Fibroblast of lung (primary cell): ENCODE measurements around the gene TIMM50. TPM values are rescaled to one million over a fixed set of nuclear protein-coding genes. Genes with fewer than 3 reads are reported as not detected.

ENCODE experiments used
- DNase-seq, 2 donors: peaks; one replicate each; pipeline versions ENCODE4 v3.0.0 to v3.0.0-alpha.2; 2010; ENCODE audit warnings: low read depth in 2 of 2
- H2AFZ ChIP-seq: 2 replicates; pipeline ENCODE4 v1.5.1; 2012; ENCODE audit warnings: low read length, control low read depth, inconsistent platforms
- H3K27ac ChIP-seq: 2 replicates; pipeline ENCODE4 v1.5.1; 2011; ENCODE audit warnings: low read length, control low read depth; ENCODE audit not compliant: insufficient read depth
- H3K27me3 ChIP-seq: 2 replicates; pipeline ENCODE4 v1.5.1; 2011; ENCODE audit warnings: mild to moderate bottlenecking, low read length; ENCODE audit not compliant: control insufficient read depth, insufficient read depth
- H3K36me3 ChIP-seq: 2 replicates; pipeline ENCODE4 v1.5.1; 2011; ENCODE audit warnings: low read length; ENCODE audit not compliant: control insufficient read depth, insufficient read depth
- H3K4me1 ChIP-seq: 2 replicates; pipeline ENCODE4 v1.5.1; 2011; ENCODE audit warnings: low read length; ENCODE audit not compliant: control insufficient read depth, insufficient read depth; ENCODE audit errors: extremely low read depth
- H3K4me2 ChIP-seq: 2 replicates; pipeline ENCODE4 v1.5.1; 2011; ENCODE audit warnings: low read length, control low read depth; ENCODE audit not compliant: insufficient read depth; ENCODE audit errors: extremely low read depth
- H3K4me3 ChIP-seq, 4 experiments: fragments of 200-600 bp in 1 of 4; sonication (generic) in 1 of 4; replicated peaks in 1 of 4; 2 replicates each; pipeline ENCODE4 v1.5.1; 2011 to 2016; ENCODE audit warnings: low read length in 4 of 4, low read depth in 3 of 4, mild to moderate bottlenecking in 3 of 4, control low read depth in 2 of 4, inconsistent platforms in 1 of 4, mixed read lengths in 1 of 4; ENCODE audit not compliant: insufficient read depth in 1 of 4; ENCODE audit errors: control extremely low read depth in 1 of 4
- H3K79me2 ChIP-seq: 2 replicates; pipeline ENCODE4 v1.5.1; 2012; ENCODE audit warnings: mild to moderate bottlenecking, low read length, inconsistent platforms; ENCODE audit not compliant: control insufficient read depth, insufficient read depth
- H3K9ac ChIP-seq: 2 replicates; pipeline ENCODE4 v1.5.1; 2011; ENCODE audit warnings: mild to moderate bottlenecking, low read length, control low read depth; ENCODE audit not compliant: insufficient read depth
- H3K9me3 ChIP-seq: 2 replicates; pipeline ENCODE4 v1.5.1; 2012; ENCODE audit warnings: low read depth, low read length; ENCODE audit not compliant: control insufficient read depth, insufficient read depth
- H4K20me1 ChIP-seq: 2 replicates; pipeline ENCODE4 v1.5.1; 2011; ENCODE audit warnings: low read length; ENCODE audit not compliant: control insufficient read depth, insufficient read depth; ENCODE audit errors: extremely low read depth
- EZH2 ChIP-seq: IDR thresholded peaks from 2 replicates; pipeline ENCODE4 v1.5.1; 2012; ENCODE audit warnings: low read length, control low read depth, mild to moderate bottlenecking; ENCODE audit errors: missing control alignments
- polyA plus RNA-seq, 2 donors: library from polyadenylated mRNA; depleted of rRNA in 1 of 2; stranded (reverse) in 1 of 2; unstranded in 1 of 2; fragments of >200 nt; gene quantifications; 2 replicates each; pipeline ENCODE4 v1.2.1, GENCODE V29; 2011 to 2012; ENCODE audit warnings: missing spikeins in 1 of 2
- total RNA-seq: library from RNA; depleted of rRNA; stranded (reverse); fragments of >200 nt; gene quantifications from 2 replicates; pipeline ENCODE4 v1.2.1, GENCODE V29; 2014
- TF ChIP-seq, protein P1 (sequence below), 2 donors: IDR thresholded peaks in 1 of 2; conservative IDR thresholded peaks in 1 of 2; 1 replicate in 1 of 2; 2 replicates in 1 of 2; pipeline ENCODE4 v1.5.1; 2011 to 2012; ENCODE audit warnings: low read length in 2 of 2, control low read depth in 1 of 2, inconsistent platforms in 1 of 2, low read depth in 1 of 2, mild to moderate bottlenecking in 1 of 2

TIMM50 gene
- total and polyA plus RNA-seq, 2 donors (not counting 1 experiment from before 2014, with no cell fraction given), result 43.5 to 45.7 TPM

DNA sequence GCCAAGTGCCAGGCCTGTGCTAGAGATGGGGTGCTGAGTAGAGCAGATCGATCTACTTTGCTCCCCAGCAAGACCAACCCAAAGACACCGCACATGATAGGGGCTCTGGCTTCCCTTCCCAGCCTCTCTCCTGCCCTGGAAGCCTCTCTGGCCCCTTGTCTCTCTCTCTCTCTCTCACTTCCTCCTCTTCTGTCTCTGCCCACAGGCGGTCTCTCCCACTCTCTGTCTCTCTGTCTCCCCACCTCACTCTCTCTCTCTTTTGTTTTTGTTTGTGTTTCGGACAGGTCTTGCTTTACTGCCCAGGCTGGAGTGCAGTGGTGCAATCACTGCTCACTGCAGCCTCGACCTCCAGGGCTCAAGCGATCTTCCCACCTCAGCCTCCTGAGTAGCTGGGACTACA lies 35.6 kb downstream of the TIMM50 start:
- Histone ChIP-seq H3K27ac (no peak overlapping the region), H3K4me1 (no peaks in the 10 kb centered on the region), H3K9me3 (no peaks in the 10 kb centered on the region), H3K79me2 (no peaks in the 10 kb centered on the region), H3K36me3 (no peaks in the 10 kb centered on the region), H3K4me2 (no peak overlapping the region), H2AFZ (no peak overlapping the region), H3K27me3 (peaks cover 44% of the 10 kb centered on the region), H4K20me1 (no peaks in the 10 kb centered on the region), H3K4me3 (no peak overlapping the region), H3K9ac (no peak overlapping the region)
- no peak for DNase-seq
- TF ChIP-seq EZH2, result no peak
- TF ChIP-seq, protein P1, sequence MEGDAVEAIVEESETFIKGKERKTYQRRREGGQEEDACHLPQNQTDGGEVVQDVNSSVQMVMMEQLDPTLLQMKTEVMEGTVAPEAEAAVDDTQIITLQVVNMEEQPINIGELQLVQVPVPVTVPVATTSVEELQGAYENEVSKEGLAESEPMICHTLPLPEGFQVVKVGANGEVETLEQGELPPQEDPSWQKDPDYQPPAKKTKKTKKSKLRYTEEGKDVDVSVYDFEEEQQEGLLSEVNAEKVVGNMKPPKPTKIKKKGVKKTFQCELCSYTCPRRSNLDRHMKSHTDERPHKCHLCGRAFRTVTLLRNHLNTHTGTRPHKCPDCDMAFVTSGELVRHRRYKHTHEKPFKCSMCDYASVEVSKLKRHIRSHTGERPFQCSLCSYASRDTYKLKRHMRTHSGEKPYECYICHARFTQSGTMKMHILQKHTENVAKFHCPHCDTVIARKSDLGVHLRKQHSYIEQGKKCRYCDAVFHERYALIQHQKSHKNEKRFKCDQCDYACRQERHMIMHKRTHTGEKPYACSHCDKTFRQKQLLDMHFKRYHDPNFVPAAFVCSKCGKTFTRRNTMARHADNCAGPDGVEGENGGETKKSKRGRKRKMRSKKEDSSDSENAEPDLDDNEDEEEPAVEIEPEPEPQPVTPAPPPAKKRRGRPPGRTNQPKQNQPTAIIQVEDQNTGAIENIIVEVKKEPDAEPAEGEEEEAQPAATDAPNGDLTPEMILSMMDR (conservative IDR thresholded peaks at IDR 0.05 in 1 of 2, IDR thresholded peaks at IDR 0.05 in 1 of 2; ENCODE audit: low read depth in 1 of 2, low read length in 2 of 2), result no peak

DNA sequence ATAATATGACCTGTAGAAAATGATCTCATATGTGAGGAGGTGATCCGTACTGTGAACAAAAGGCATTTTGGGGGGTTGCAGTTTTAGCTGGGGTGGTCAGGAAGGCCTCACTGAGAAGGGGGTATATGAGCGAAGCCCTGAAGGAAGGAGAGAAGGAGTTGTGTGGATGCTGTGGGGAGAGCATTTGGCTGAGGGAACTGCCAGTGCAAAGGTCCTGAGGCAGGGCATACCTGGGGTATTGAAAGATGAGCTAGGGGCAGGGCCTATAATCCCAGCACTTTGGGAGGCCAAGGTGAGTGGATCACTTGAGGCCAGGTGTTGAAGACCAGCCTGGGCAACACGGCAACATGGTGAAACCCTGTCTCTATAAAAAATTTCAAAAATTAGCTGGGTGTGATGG lies 36.8 kb downstream of the TIMM50 start:
- Histone ChIP-seq H3K9me3 (no peaks in the 10 kb centered on the region), H2AFZ (no peak overlapping the region), H3K27ac (no peak overlapping the region), H3K4me1 (no peaks in the 10 kb centered on the region), H4K20me1 (no peaks in the 10 kb centered on the region), H3K4me3 (no peak overlapping the region), H3K36me3 (no peaks in the 10 kb centered on the region), H3K9ac (no peak overlapping the region), H3K4me2 (no peak overlapping the region), H3K27me3 (peaks cover 39% of the 10 kb centered on the region), H3K79me2 (no peaks in the 10 kb centered on the region)
- DNase-seq, result no peak
- TF ChIP-seq, protein P1 (conservative IDR thresholded peaks at IDR 0.05 in 1 of 2, IDR thresholded peaks at IDR 0.05 in 1 of 2; ENCODE audit: low read depth in 1 of 2, low read length in 2 of 2), result no peak
- no peak for TF ChIP-seq EZH2

DNA sequence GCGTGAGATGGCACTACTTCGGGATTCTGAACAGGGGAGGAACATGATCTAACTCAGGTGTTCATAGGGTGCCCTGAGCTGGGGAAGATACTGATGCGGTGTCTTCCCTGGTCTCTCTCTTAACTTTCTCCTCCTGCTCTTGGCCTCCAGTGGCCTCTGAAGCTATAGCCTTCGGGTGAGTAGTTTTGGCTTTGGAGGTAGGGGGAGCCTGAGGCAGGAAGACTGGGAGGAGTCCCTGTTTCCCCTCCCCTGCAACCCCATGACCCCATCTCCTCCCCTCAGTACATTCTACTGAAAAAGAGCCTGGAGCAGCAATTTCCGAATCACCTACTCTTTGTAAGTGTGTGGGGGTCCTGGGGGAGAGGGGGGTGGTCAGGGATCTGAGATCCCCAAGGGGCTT lies 37.8 kb downstream of the TIMM50 start:
- H3K4me3 ChIP-seq, result no peak overlapping the region
- no peaks in the 10 kb centered on the region for H3K4me1 ChIP-seq
- peaks cover 34% of the 10 kb centered on the region for H3K27me3 ChIP-seq
- H3K79me2 ChIP-seq, result no peaks in the 10 kb centered on the region
- no peak overlapping the region for H3K4me2 ChIP-seq
- H3K27ac ChIP-seq, result no peak overlapping the region
- no peak overlapping the region for H3K9ac ChIP-seq
- TF ChIP-seq EZH2, result no peak
- TF ChIP-seq, protein P1 (conservative IDR thresholded peaks at IDR 0.05 in 1 of 2, IDR thresholded peaks at IDR 0.05 in 1 of 2; ENCODE audit: low read depth in 1 of 2, low read length in 2 of 2), result no peak
- no peaks in the 10 kb centered on the region for H4K20me1 ChIP-seq
- H3K36me3 ChIP-seq, result no peaks in the 10 kb centered on the region
- DNase-seq, result no peak
- H3K9me3 ChIP-seq, result no peaks in the 10 kb centered on the region
- no peak overlapping the region for H2AFZ ChIP-seq
